SJSA1 (cell line): ENCODE measurements around the gene RRP1. TPM values are rescaled to one million over a fixed set of nuclear protein-coding genes. Genes with fewer than 3 reads are reported as not detected.

ENCODE experiments used
- DNase-seq, 2 experiments: peaks; one replicate each; pipeline ENCODE4 v3.0.0-alpha.2; 2015 to 2020; ENCODE audit warnings: low spot score in 2 of 2, low read depth in 1 of 2
- H3K27ac ChIP-seq: fragments of 250-450 bp; sonication (Bioruptor Pico); 2 replicates; pipeline ENCODE4 v1.5.1; 2020; ENCODE audit warnings: mild to moderate bottlenecking, moderate library complexity
- H3K27me3 ChIP-seq: fragments of 250-450 bp; sonication (Bioruptor Pico); replicated peaks from 2 replicates; pipeline ENCODE4 v1.5.1; 2020; ENCODE audit warnings: mild to moderate bottlenecking, moderate library complexity
- H3K36me3 ChIP-seq: fragments of 250-450 bp; sonication (Bioruptor Pico); 2 replicates; pipeline ENCODE4 v1.5.1; 2020; ENCODE audit warnings: mild to moderate bottlenecking
- H3K4me1 ChIP-seq: fragments of 250-450 bp; sonication (Bioruptor Pico); replicated peaks from 2 replicates; pipeline ENCODE4 v1.6.1; 2021; ENCODE audit warnings: mild to moderate bottlenecking
- H3K4me3 ChIP-seq: fragments of 250-450 bp; sonication (Bioruptor Pico); 2 replicates; pipeline ENCODE4 v1.5.1; 2020; ENCODE audit warnings: mild to moderate bottlenecking
- H3K9me3 ChIP-seq: fragments of 250-450 bp; sonication (Bioruptor Pico); replicated peaks from 2 replicates; pipeline ENCODE4 v1.5.1; 2020; ENCODE audit warnings: mild to moderate bottlenecking
- total RNA-seq: library from RNA; depleted of rRNA; stranded (reverse); fragments of >200 nt; shearing (Covaris generic); gene quantifications from 2 replicates; pipeline ENCODE4 v1.2.3, GENCODE V29; 2014; rRNA removed

Gene RRP1
- total RNA-seq = 29.2 and 30.4 TPM in 2 replicates

- H3K27me3 ChIP-seq = no peaks in the 10 kb centered on the region
- H3K4me3 ChIP-seq = peak within 1 kb of the TSS; percentile 87
- peak within 1 kb of the TSS; percentile 25 for H3K27ac ChIP-seq
- peak; percentile 87 to 96 for DNase-seq
- peaks cover 7% of the 10 kb centered on the region for H3K4me1 ChIP-seq
- no peaks in the 10 kb centered on the region for H3K9me3 ChIP-seq
- peaks cover 44% of the 10 kb centered on the region for H3K36me3 ChIP-seq
Observed at GRCh38 chr21:43789276-43790009, at the start of gene RRP1. RRP1 (plus strand) TSS chr21:43789577; CDS start chr21:43789630, 53 bp downstream.

- peaks cover 42% of the 10 kb centered on the region for H3K36me3 ChIP-seq
- H3K4me3 ChIP-seq = no peak overlapping the region
- no peak overlapping the region for H3K27ac ChIP-seq
- no peaks in the 10 kb centered on the region; the same call in 1 of the 2 replicates for H3K9me3 ChIP-seq
- DNase-seq = no peak
- H3K27me3 ChIP-seq = no peaks in the 10 kb centered on the region
- peaks cover 4% of the 10 kb centered on the region for H3K4me1 ChIP-seq
Observed at GRCh38 chr21:43739621-43740435, 49.5 kb upstream of the RRP1 start.

GRCh38 chr21:43740497-43741156 lies 48.8 kb upstream of the RRP1 start:
- Histone ChIP-seq H3K27me3 (no peaks in the 10 kb centered on the region), H3K4me3 (no peak overlapping the region), H3K4me1 (no peaks in the 10 kb centered on the region), H3K36me3 (peaks cover 38% of the 10 kb centered on the region), H3K9me3 (no peaks in the 10 kb centered on the region; the same call in 1 of the 2 replicates), H3K27ac (no peak overlapping the region)
- DNase-seq = no peak

GRCh38 chr21:43741423-43742096 lies 47.8 kb upstream of the RRP1 start:
- peaks cover 36% of the 10 kb centered on the region for H3K36me3 ChIP-seq
- H3K9me3 ChIP-seq = no peaks in the 10 kb centered on the region; the same call in 1 of the 2 replicates
- no peak overlapping the region for H3K4me3 ChIP-seq
- no peaks in the 10 kb centered on the region for H3K4me1 ChIP-seq
- DNase-seq = no peak
- no peaks in the 10 kb centered on the region for H3K27me3 ChIP-seq
- no peak overlapping the region for H3K27ac ChIP-seq

DNA sequence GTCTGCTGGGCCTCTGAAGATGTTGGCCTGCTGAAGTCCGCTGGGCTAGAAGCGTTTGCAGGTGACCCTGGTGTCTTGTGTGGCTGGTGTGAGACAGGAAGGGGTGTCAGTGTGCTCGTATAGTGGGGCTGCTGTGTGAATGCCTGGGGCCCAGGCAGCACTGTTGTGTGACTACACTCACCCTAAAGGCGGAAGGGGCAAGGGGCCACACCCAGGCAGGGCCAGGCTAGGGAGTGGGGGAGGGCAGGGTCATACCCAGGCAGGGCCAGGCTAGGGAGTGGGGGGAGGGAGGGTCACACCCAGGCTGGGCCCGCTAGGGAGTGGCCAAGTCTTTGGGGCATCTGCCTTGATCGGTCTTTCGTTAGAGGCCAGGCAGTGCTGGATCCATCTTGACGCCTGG lies 45.4 kb upstream of the RRP1 start:
- Histone ChIP-seq H3K4me3 (no peak overlapping the region), H3K36me3 (peaks cover 45% of the 10 kb centered on the region), H3K9me3 (no peaks in the 10 kb centered on the region; the same call in 1 of the 2 replicates), H3K4me1 (no peaks in the 10 kb centered on the region), H3K27me3 (no peaks in the 10 kb centered on the region), H3K27ac (no peak overlapping the region)
- DNase-seq = no peak

- Histone ChIP-seq H3K27ac (no peak overlapping the region), H3K4me1 (no peaks in the 10 kb centered on the region), H3K9me3 (no peaks in the 10 kb centered on the region; the same call in 1 of the 2 replicates), H3K27me3 (no peaks in the 10 kb centered on the region), H3K36me3 (peaks cover 45% of the 10 kb centered on the region), H3K4me3 (no peak overlapping the region)
- DNase-seq = no peak
Observed at GRCh38 chr21:43744725-43745124, 44.7 kb upstream of the RRP1 start.

DNA sequence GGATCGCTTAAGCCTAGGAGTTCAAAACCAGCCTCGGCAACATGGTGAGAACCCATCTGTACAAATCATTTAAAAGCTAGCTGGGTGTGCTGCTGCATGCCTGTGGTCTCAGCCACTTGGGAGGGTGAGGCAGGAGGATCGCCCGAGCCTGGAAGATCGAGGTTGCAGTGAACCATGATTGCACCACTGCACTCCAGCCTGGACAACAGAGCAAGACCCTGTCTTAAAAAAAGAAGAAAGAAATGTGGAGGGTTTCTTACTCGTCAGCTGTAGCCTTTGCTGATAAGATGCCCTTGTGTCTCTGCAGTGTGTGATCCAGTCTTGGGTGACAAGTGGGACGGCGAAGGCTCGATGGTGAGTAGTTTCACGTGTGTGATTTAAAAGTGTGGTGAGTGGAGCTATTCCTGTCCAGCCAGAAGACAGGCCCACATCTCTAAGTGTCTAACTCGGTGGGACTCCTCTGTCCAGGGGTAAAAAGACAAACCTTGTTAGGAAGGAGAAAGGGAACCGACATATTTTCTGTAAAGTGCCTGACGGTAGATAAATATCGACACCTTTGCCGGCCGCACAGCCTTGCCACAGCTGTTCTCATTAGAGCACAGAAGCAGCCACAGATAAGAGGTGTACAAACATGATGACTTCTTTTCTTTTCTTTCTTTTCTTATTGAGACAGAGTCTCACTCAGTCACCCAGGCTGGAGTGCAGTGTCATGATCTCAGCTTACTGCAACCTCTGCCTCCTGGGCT lies 43.4 kb upstream of the RRP1 start:
- peaks cover 57% of the 10 kb centered on the region for H3K36me3 ChIP-seq
- no peak overlapping the region for H3K27ac ChIP-seq

DNA sequence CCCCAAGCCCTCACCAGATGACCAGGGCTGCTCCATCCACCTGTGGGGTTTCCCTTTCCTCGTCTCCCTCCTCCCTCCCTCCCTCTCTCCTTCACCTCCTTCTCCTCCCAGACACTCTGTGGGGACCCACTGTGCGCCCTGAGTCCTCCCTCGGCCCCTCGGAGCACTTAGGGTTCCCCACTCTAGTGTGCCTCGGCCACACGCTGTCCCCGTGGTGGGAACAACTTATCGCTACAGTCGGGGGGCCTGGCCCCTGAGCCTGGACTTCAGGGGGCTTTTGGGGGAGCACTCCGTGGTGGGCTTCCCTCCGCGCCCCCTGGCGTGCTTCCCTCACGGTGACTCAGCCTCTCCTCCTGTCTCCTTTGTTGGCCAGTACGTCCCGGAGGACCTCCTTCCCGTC lies 40.8 kb upstream of the RRP1 start:
- Histone ChIP-seq H3K4me3 (no peak overlapping the region), H3K9me3 (no peaks in the 10 kb centered on the region; the same call in 1 of the 2 replicates), H3K4me1 (no peaks in the 10 kb centered on the region), H3K27me3 (no peaks in the 10 kb centered on the region), H3K36me3 (peaks cover 76% of the 10 kb centered on the region), H3K27ac (no peak overlapping the region)
- no peak for DNase-seq

More for the DNA sequence above, 43.4 kb upstream of the RRP1 start:
- DNase-seq = no peak
- no peaks in the 10 kb centered on the region for H3K4me1 ChIP-seq
- no peaks in the 10 kb centered on the region; the same call in 1 of the 2 replicates for H3K9me3 ChIP-seq
- no peaks in the 10 kb centered on the region for H3K27me3 ChIP-seq
- no peak overlapping the region for H3K4me3 ChIP-seq

GRCh38 chr21:43749651-43750262 lies 39.6 kb upstream of the RRP1 start:
- DNase-seq = no peak
- H3K4me1 ChIP-seq = no peaks in the 10 kb centered on the region
- no peaks in the 10 kb centered on the region for H3K9me3 ChIP-seq
- peaks cover 77% of the 10 kb centered on the region for H3K36me3 ChIP-seq
- H3K4me3 ChIP-seq = no peak overlapping the region
- no peaks in the 10 kb centered on the region for H3K27me3 ChIP-seq
- H3K27ac ChIP-seq = no peak overlapping the region

- Histone ChIP-seq H3K4me1 (no peaks in the 10 kb centered on the region), H3K4me3 (no peak overlapping the region), H3K27ac (no peak overlapping the region), H3K36me3 (peaks cover 81% of the 10 kb centered on the region), H3K9me3 (no peaks in the 10 kb centered on the region), H3K27me3 (no peaks in the 10 kb centered on the region)
- no peak for DNase-seq
Observed at GRCh38 chr21:43750339-43751033, 38.9 kb upstream of the RRP1 start.

GRCh38 chr21:43751955-43752591 lies 37.3 kb upstream of the RRP1 start:
- Histone ChIP-seq H3K36me3 (peaks cover 87% of the 10 kb centered on the region), H3K27me3 (no peaks in the 10 kb centered on the region), H3K27ac (no peak overlapping the region), H3K4me1 (no peaks in the 10 kb centered on the region), H3K4me3 (no peak overlapping the region), H3K9me3 (no peaks in the 10 kb centered on the region)
- DNase-seq = no peak
